Stimulated activated CD4-positive, alpha-beta T cell treated with anti-CD3 and anti-CD28 coated beads, Interleukin-15, amount 100 ng/mL, for 24 hours (primary cell): ENCODE measurements around the gene RAC3.

Source experiments
- DNase-seq: peaks from one replicate; pipeline ENCODE4 v3.0.0-alpha.2; 2020

The RAC3 gene

DNA sequence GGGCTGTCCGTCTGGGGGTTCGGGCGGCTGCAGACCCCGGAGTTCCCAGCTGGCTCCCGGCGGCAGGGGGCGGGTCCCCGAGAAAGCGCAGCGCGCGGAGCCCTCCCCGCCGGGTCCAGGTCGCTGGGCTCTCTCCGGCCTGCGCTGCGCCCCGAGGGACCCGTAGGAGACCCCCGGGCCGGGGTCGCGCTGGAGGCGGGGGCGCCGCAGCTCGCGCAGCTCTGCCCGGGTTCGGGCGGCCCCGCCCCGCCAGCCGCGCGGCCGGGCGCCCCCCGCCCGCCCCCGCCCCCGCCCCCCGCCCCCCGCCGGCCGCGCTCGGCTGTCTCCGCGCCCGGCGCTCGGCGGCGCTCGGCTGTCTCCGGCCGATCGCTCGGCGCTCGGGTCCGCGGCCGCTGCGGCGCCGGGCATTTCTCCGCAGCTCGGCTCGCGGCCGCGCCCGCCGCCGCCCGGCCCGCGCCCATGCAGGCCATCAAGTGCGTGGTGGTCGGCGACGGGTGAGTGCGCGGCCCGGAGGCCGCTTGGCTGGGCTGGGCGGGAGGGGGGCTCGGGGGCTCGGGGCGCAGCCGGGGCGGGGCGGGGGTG is at the start of gene RAC3:
Gene RAC3, plus strand, starts transcription at position 376 of the 582 bp plus-strand sequence. Its CDS starts 84 bp downstream, at position 460.
- peak; percentile 37 for DNase-seq

- no peak for DNase-seq
Observed at GRCh38 chr17:81983011-81983638, 48.4 kb upstream of the RAC3 start.

DNA sequence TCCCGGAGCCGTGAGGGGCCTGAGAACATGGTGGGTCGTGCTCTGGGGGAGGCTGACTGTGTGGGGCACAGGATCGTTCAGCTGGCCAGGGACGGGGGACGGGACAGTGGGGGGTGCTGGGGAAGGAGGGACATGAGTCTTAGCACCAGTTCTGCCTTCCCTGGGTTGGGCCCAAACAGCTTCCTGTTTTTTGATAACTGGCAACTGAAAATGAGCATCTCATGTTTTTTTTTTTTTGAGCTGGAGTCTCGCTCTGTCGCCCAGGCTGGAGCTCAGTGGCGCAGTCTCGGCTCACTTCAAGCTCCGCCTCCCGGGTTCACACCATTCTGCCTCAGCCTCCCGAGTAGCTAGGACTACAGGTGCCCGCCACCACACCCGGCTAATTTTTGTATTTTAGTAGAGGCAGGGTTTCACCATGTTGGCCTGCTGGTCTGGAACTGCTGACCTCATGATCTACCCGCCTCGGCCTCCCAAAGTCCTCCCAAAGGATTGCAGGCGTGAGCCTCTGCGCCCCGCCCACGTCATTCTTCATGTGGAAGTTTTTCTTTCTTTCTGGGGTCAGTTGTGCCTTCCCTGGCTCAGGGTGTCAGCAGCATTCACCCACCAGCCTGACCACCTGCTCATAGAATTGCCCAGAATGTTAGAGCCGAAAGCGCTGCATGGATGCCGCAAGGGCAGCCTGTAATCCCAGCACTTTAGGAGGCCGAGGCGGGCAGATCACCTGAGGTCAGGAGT is 47.7 kb upstream of the RAC3 start:
- DNase-seq = no peak

- DNase-seq = no peak
Observed at GRCh38 chr17:81984773-81985410, 46.6 kb upstream of the RAC3 start.

DNA sequence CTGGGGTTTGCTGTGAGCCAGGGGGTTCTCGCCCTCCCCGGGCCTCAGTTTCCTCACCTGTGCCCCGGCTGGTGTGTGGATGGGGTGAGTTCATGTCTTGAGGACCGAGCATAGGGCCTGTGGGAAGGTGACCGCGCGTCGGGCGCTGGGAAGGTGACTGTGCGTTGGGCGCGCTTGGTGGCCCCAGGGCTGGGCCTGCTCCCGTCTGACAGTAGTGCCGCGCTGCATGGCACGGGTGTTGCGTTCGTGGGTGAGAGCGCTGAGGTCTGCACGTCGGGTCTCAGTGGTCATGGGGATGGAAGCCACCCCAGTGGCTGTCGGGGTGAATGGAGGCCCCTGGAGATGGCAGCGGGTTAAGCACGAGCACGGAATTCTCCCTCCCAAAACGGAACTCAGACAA is 44.9 kb upstream of the RAC3 start:
- no peak for DNase-seq

- no peak for DNase-seq
Observed at GRCh38 chr17:81987161-81987770, 44.2 kb upstream of the RAC3 start.

GRCh38 chr17:81990836-81991683 is 40.4 kb upstream of the RAC3 start:
- no peak for DNase-seq

GRCh38 chr17:81991684-81992305 is 39.7 kb upstream of the RAC3 start:
- DNase-seq = no peak

- DNase-seq = no peak
Observed at GRCh38 chr17:81992306-81993102, 39.0 kb upstream of the RAC3 start.

DNA sequence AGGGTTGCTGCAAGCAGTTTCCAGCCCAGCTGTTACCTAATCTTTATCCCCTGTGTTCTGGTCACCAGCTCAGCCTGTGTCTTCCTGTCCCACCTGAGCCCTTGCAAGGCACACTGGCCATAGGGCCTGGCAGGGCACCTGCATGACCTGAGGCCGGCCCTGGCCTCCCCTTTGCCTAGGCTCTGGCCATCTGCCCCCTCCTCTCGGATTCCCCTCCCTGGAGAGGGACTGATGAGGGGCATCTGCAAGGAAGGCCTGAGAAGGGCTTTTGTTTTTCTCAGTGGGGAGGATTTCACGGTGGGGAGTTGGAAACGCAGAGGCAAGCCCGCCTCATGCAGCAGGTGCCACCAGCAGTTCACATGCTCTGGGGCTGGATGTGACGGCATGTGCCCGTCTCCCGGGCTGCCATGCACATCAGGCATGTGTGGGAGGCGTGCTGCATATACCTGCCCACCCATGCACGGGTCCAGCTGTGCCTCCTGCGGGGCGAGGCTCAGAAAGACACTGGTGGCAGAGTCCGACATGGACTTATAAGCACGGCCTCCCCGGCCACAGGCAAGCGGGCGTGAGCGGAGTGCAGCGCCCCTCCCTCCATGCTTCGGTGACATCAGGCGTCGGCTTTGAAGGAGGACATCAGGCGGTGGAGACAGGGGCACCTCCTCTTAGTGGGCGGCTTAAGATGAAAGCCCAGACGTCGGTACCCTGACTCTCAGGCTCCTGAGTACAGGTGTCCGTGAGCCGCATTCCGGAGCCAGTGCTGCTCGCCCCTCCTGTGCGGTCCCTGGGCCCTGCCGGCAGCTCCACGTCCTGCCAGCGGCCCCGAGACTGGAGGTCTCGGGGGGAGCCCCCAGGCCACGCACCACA is 37.5 kb upstream of the RAC3 start:
- no peak for DNase-seq

DNA sequence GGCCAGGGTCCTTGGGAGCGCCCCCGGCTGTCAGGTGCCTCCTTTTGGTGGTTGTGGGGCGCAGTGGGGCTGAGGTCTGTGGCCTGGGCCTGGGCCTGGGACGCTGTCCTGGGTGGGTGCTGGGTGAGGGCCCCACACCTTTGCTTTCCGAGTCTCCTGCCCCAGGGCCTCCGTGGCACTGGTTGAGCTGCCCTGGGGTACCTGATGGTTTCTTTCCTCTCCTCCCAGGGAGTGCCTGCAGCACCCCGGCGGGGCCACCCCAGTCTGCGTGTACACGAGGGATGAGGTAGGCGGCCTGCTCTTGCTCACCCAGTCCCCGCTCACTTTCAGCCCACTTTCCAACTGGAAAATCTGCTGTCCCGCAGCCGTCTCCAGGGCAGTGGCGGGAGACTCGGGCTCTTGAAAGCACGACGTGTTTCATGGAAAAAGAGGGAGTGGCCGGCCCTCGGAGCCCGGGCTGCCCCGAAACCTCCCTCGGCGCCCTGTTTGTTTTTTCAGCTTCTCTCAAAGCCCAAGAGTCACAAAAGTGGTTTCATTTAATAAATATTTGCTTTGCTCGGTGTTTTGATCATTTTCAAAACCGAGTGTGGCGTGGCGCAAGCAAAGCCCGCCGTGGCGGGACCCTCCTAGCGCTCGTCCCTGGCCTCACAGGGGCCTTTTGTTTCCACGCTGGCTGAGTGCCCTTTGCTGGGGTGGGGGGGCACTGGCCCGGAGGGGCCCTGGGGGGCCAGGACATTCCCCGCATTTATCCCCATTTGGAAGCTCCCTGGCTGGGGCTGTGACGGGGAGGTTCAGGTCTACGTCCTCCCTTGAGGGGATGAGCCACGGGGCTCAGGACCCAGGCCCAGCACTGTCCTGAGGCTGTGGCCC is 36.6 kb upstream of the RAC3 start:
- DNase-seq = no peak

- no peak for DNase-seq
Observed at GRCh38 chr17:81995463-81996231, 35.8 kb upstream of the RAC3 start.

DNA sequence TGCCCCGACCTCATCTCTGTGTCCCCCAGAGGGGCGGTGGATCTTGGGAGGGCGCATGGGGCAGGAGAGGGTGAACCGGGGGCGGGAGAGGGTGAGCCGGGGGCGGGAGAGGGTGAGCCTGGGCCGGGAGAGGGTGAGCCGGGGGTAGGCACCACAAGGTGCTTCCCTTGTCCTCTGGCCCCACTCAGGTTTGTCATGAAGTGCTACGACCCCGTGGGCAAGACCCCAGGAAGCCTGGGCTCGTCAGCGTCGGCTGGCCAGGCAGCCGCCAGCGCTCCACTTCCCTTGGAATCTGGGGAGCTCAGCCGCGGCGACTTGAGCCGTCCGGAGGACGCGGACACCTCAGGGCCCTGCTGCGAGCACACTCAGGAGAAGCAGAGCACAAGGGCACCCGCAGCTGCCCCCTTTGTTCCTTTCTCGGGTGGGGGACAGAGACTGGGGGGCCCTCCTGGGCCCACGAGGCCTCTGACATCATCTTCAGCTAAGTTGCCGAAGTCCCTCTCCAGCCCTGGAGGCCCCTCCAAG is 35.2 kb upstream of the RAC3 start:
- DNase-seq = no peak

DNA sequence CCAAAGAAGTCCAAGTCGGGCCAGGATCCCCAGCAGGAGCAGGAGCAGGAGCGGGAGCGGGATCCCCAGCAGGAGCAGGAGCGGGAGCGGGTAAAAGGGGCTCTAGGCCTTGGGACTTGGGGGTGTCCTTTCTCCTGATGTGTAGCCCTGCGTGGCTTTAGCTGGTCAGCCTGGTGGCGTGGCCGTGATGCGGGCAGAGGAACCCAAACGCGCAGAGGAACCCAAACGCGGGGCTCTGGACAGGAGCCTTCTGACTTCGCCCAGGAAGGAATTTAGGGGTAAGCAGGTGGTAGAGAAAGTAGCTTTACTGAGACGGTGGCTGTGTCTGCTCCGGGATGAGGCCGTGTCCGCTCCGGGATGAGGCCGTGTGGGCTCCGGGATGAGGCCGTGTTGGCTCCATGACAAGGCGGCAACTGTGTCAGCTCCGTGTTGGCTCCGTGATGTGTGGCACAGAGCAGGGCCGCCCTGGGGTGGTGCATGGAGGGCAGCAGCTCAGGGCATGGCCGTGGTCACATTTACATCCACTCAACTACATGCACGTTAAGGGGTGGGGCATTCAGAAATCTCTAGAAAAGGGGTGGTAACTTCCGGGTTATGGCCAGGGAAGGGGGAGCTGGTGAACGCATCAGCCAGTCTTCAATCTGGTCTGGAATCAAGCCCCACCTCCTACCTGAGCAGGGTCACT is 34.6 kb upstream of the RAC3 start:
- DNase-seq = no peak

- DNase-seq = no peak
Observed at GRCh38 chr17:81998212-81998611, 33.3 kb upstream of the RAC3 start.

- no peak for DNase-seq
Observed at GRCh38 chr17:81998691-81999438, 32.6 kb upstream of the RAC3 start.

DNA sequence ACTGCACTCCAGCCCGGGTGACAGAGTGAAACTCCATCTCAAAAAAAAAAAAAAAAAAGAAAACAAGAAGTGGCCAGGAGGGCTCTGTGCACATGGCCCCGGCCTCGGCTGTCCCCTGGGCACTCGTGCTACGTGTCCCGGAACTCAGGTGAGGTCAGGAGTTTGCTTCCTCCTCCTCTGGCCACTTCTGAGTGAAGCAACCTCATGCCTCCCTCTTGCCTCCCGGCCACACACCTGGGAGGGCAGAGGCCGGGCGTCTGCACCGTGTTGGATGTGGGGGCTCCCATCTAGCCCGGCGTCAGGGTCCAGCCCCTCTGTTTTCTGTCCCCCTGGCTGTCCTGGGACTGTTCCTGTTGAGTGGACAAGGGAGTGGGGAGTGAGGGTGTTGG is 31.9 kb upstream of the RAC3 start:
- DNase-seq = no peak
